H9 (cell line): ENCODE measurements around the gene FHL3. TPM values are rescaled to one million over a fixed set of nuclear protein-coding genes. Genes with fewer than 3 reads are reported as not detected.

Experiments used
- DNase-seq: peaks from one replicate; pipeline ENCODE4 v3.0.0-alpha.2; 2017
- H2AFZ ChIP-seq: one replicate; pipeline ENCODE4 v1.6.1; 2013; ENCODE audit warnings: mild to moderate bottlenecking, low read length, control low read depth, moderate library complexity
- H2AK5ac ChIP-seq: 2 replicates; pipeline ENCODE4 v1.6.1; 2013; ENCODE audit warnings: low read length, control low read depth, mixed read lengths; ENCODE audit not compliant: insufficient read length
- H2BK120ac ChIP-seq: one replicate; pipeline ENCODE4 v1.6.1; 2013; ENCODE audit warnings: low read depth, mild to moderate bottlenecking, low read length, control low read depth, inconsistent platforms; ENCODE audit not compliant: poor library complexity, severe bottlenecking
- H2BK12ac ChIP-seq: 2 replicates; pipeline ENCODE4 v1.6.1; 2013; ENCODE audit warnings: low read length, control low read depth, mixed read lengths, low read depth; ENCODE audit not compliant: insufficient read length
- H2BK15ac ChIP-seq: 2 replicates; pipeline ENCODE4 v1.6.1; 2013; ENCODE audit warnings: low read depth, low read length, control low read depth
- H2BK20ac ChIP-seq: one replicate; pipeline ENCODE4 v1.6.1; 2013; ENCODE audit warnings: low read depth, mild to moderate bottlenecking, low read length, control low read depth, inconsistent platforms; ENCODE audit not compliant: poor library complexity, severe bottlenecking
- H2BK5ac ChIP-seq: 2 replicates; pipeline ENCODE4 v1.6.1; 2013; ENCODE audit warnings: low read length, control low read depth, mixed read lengths; ENCODE audit not compliant: insufficient read length
- H3K14ac ChIP-seq: 2 replicates; pipeline ENCODE4 v1.6.1; 2013; ENCODE audit warnings: low read length, control low read depth; ENCODE audit not compliant: insufficient read depth
- H3K18ac ChIP-seq: 2 replicates; pipeline ENCODE4 v1.6.1; 2013; ENCODE audit warnings: low read depth, mild to moderate bottlenecking, mixed read lengths, low read length, control low read depth; ENCODE audit not compliant: insufficient read length
- H3K23ac ChIP-seq: 2 replicates; pipeline ENCODE4 v1.6.1; 2013; ENCODE audit warnings: low read length, control low read depth, mixed read lengths, low read depth; ENCODE audit not compliant: insufficient read length
- H3K23me2 ChIP-seq: 2 replicates; pipeline ENCODE4 v1.6.1; 2013; ENCODE audit warnings: low read depth, mild to moderate bottlenecking, mixed read lengths, low read length, control low read depth; ENCODE audit not compliant: insufficient read length, poor library complexity, severe bottlenecking
- H3K27ac ChIP-seq: 2 replicates; pipeline ENCODE4 v1.5.1; 2013; ENCODE audit warnings: low read length, control low read depth, mixed read lengths, low read depth; ENCODE audit not compliant: insufficient read length
- H3K27me3 ChIP-seq: 2 replicates; pipeline ENCODE4 v1.6.1; 2013; ENCODE audit warnings: low read length, control low read depth, inconsistent platforms; ENCODE audit not compliant: insufficient read depth
- H3K4ac ChIP-seq: 2 replicates; pipeline ENCODE4 v1.6.1; 2013; ENCODE audit warnings: low read depth, mild to moderate bottlenecking, control low read depth, inconsistent platforms, low read length, moderate library complexity
- H3K4me1 ChIP-seq: 2 replicates; pipeline ENCODE4 v1.6.1; 2013; ENCODE audit warnings: low read length, control low read depth, inconsistent platforms; ENCODE audit not compliant: insufficient read depth
- H3K4me2 ChIP-seq: 2 replicates; pipeline ENCODE4 v1.6.1; 2013; ENCODE audit warnings: low read length, control low read depth, mixed read lengths; ENCODE audit not compliant: insufficient read length, insufficient read depth
- H3K56ac ChIP-seq: 2 replicates; pipeline ENCODE4 v1.6.1; 2013; ENCODE audit warnings: low read depth, mild to moderate bottlenecking, mixed read lengths, low read length, control low read depth; ENCODE audit not compliant: insufficient read length
- H3K79me1 ChIP-seq: 2 replicates; pipeline ENCODE4 v1.6.1; 2013; ENCODE audit warnings: low read depth, mild to moderate bottlenecking, moderate library complexity, low read length, control low read depth, inconsistent platforms; ENCODE audit not compliant: insufficient read depth, poor library complexity, severe bottlenecking
- H3K79me2 ChIP-seq: 2 replicates; pipeline ENCODE4 v1.6.1; 2013; ENCODE audit warnings: low read length, control low read depth, inconsistent platforms; ENCODE audit not compliant: insufficient read depth
- H3K9ac ChIP-seq: 2 replicates; pipeline ENCODE4 v1.6.1; 2013; ENCODE audit warnings: low read length, control low read depth, mixed read lengths; ENCODE audit not compliant: insufficient read length; ENCODE audit errors: extremely low read depth
- H3K9me3 ChIP-seq: one replicate; pipeline ENCODE4 v1.6.1; 2013; ENCODE audit warnings: low read depth, low read length, inconsistent platforms; ENCODE audit not compliant: control insufficient read depth
- H3T11ph ChIP-seq: one replicate; pipeline ENCODE4 v1.6.1; 2013; ENCODE audit warnings: mild to moderate bottlenecking, low read length, control low read depth, inconsistent platforms
- H4K20me1 ChIP-seq: one replicate; pipeline ENCODE4 v1.6.1; 2013; ENCODE audit not compliant: control insufficient read depth, insufficient read length, insufficient read depth
- H4K5ac ChIP-seq: 2 replicates; pipeline ENCODE4 v1.6.1; 2013; ENCODE audit warnings: low read depth, mild to moderate bottlenecking, mixed read lengths, low read length, control low read depth; ENCODE audit not compliant: insufficient read length
- H4K8ac ChIP-seq: replicated peaks from 2 replicates; pipeline ENCODE4 v1.6.1; 2013; ENCODE audit warnings: low read length, control low read depth, mixed read lengths, low read depth; ENCODE audit not compliant: insufficient read length
- H4K91ac ChIP-seq: 2 replicates; pipeline ENCODE4 v1.6.1; 2013; ENCODE audit warnings: low read depth, mild to moderate bottlenecking, moderate library complexity, mixed read lengths, low read length, control low read depth; ENCODE audit not compliant: insufficient read length
- H3K27ac Mint-ChIP-seq, 3 experiments: 2 replicates in 2 of 3; 3 replicates in 1 of 3; pipeline ENCODE4 v1.8.0; 2020 to 2021; ENCODE audit warnings: mixed read lengths in 3 of 3, mild to moderate bottlenecking in 1 of 3, moderate library complexity in 1 of 3
- H3K27me3 Mint-ChIP-seq: 2 replicates; pipeline ENCODE4 v1.8.0; 2021; ENCODE audit warnings: low read depth, mild to moderate bottlenecking, moderate library complexity, mixed read lengths
- H3K36me3 Mint-ChIP-seq, 3 experiments: 2 replicates in 2 of 3; 3 replicates in 1 of 3; pipeline ENCODE4 v1.8.0; 2020 to 2021; ENCODE audit warnings: low read depth in 3 of 3, mixed read lengths in 3 of 3; ENCODE audit not compliant: insufficient read depth in 1 of 3
- H3K4me1 Mint-ChIP-seq, 2 experiments: 2 replicates each; pipeline ENCODE4 v1.8.0; 2020; ENCODE audit warnings: mixed read lengths in 2 of 2
- H3K4me3 Mint-ChIP-seq, 2 experiments: 2 replicates in 1 of 2; 3 replicates in 1 of 2; pipeline ENCODE4 v1.8.0; 2020 to 2021; ENCODE audit warnings: mild to moderate bottlenecking in 2 of 2, mixed read lengths in 2 of 2, moderate library complexity in 1 of 2
- H3K9me3 Mint-ChIP-seq, 2 experiments: 2 replicates in 1 of 2; 3 replicates in 1 of 2; pipeline ENCODE4 v1.8.0; 2020; ENCODE audit warnings: mild to moderate bottlenecking in 2 of 2, mixed read lengths in 2 of 2, moderate library complexity in 1 of 2
- CTCF ChIP-seq: fragments of 200-600 bp; sonication (generic); conservative IDR thresholded peaks from 3 replicates; pipeline ENCODE4 v1.8.0; 2021; ENCODE audit warnings: antibody characterized with exemption, mild to moderate bottlenecking
- WGBS: extraction: QIAGEN DNeasy Blood & Tissue Kit; methylation state at CpG from one replicate; pipeline ENCODE4 v1.1.7; 2013; ENCODE audit warnings: missing lambda C conversion rate, low lambda C conversion rate, mixed read lengths; ENCODE audit not compliant: insufficient read length; ENCODE audit errors: extremely low coverage; 5-methylcytosine and 5-hydroxymethylcytosine counted together
- total RNA-seq: library from RNA; stranded (reverse); gene quantifications from 2 replicates; pipeline ENCODE4 v1.2.1, GENCODE V29; 2021

FHL3 gene
- total RNA-seq, 1 experiment from 2014 or later = 32.8 TPM

- Histone ChIP-seq H4K5ac (no peak overlapping the region), H3T11ph (no peak overlapping the region), H2AK5ac (no peak overlapping the region), H3K23ac (no peak overlapping the region), H3K79me1 (no peaks in the 10 kb centered on the region), H3K4me2 (no peak overlapping the region), H2BK5ac (no peak overlapping the region), H3K56ac (no peak overlapping the region), H2BK15ac (no peak overlapping the region), H3K4me1 (peaks cover 2% of the 10 kb centered on the region; the same call in 1 of the 2 replicates), H3K14ac (no peak overlapping the region), H3K4ac (no peak overlapping the region), H2BK12ac (no peak overlapping the region), H2BK20ac (no peak overlapping the region), H3K9me3 (no peaks in the 10 kb centered on the region), H3K18ac (no peak overlapping the region), H4K20me1 (no peaks in the 10 kb centered on the region), H2AFZ (no peak overlapping the region), H4K8ac (no peak overlapping the region), H3K79me2 (no peaks in the 10 kb centered on the region), H4K91ac (no peak overlapping the region), H3K9ac (no peak overlapping the region), H2BK120ac (no peak overlapping the region), H3K23me2 (no peaks in the 10 kb centered on the region), H3K27ac (no peak overlapping the region), H3K27me3 (no peaks in the 10 kb centered on the region)
- Mint-ChIP-seq H3K27me3 (no peaks in the 10 kb centered on the region; the same call in 1 of the 2 replicates), H3K9me3 (no peaks in the 10 kb centered on the region), H3K36me3 (peaks cover 12 to 35% (median 22%) of the 10 kb centered on the region in 3 experiments; a peak in 6 of 7 replicates), H3K4me1 (peaks cover 35 to 49% of the 10 kb centered on the region in 2 experiments), H3K27ac (no peak overlapping the region), H3K4me3 (no peak overlapping the region)
- no peak for TF ChIP-seq CTCF
- WGBS = no CpG with 5 or more reads among the region's 3 CpGs
- DNase-seq = peak; percentile 57
These were observed 22.8 kb upstream of the FHL3 start for GRCh38 chr1:38028105-38028591.
